Skin of body (tissue), 2 donors: Measurements from ENCODE around the gene SLC6A17. TPM values are rescaled to one million over a fixed set of nuclear protein-coding genes. Genes with fewer than 3 reads are reported as not detected.
A peak's percentile ranks its signal among the peaks of the same experiment; 100 is the strongest.

Experiments used
- DNase-seq: peaks from one replicate; lab custom pipeline; 2025; lab: John Stamatoyannopoulos, UW
- total RNA-seq: library from RNA; depleted of rRNA; stranded (reverse); fragments of >200 nt; gene quantifications from one replicate; pipeline ENCODE4 v1.2.3, GENCODE V29; 2014

Gene SLC6A17
- total RNA-seq, 1 donor from 2014 or later, result 0.79 TPM

- DNase-seq, result no peak
These were observed 51.0 kb downstream of the SLC6A17 start for GRCh38 chr1:110201157-110201825.

- DNase-seq, result peak; percentile 13
These were observed 52.8 kb downstream of the SLC6A17 start for GRCh38 chr1:110203021-110203661.

GRCh38 chr1:110205156-110205555, 54.9 kb downstream of the SLC6A17 start:
- peak; percentile 32 for DNase-seq

- no peak for DNase-seq
These were observed 55.4 kb downstream of the SLC6A17 start for GRCh38 chr1:110205591-110206155.

GRCh38 chr1:110206261-110206920, 56.1 kb downstream of the SLC6A17 start:
- DNase-seq, result no peak

- DNase-seq, result no peak
These were observed 57.5 kb downstream of the SLC6A17 start for GRCh38 chr1:110207831-110208230.

GRCh38 chr1:110208916-110209645, 58.8 kb downstream of the SLC6A17 start:
- DNase-seq, result no peak

- DNase-seq, result peak; percentile 56
These were observed 59.7 kb downstream of the SLC6A17 start, which contains the start of gene KCNC4 for GRCh38 chr1:110209715-110210603. Gene KCNC4, plus strand, starts transcription at chr1:110210314. Its CDS starts 1,186 bp downstream, at chr1:110211500.

GRCh38 chr1:110210604-110211495, 60.6 kb downstream of the SLC6A17 start:
- no peak for DNase-seq

GRCh38 chr1:110211496-110212168, 61.3 kb downstream of the SLC6A17 start:
- no peak for DNase-seq

- DNase-seq, result no peak
These were observed 62.2 kb downstream of the SLC6A17 start for GRCh38 chr1:110212169-110213142.

- no peak for DNase-seq
These were observed 62.8 kb downstream of the SLC6A17 start for GRCh38 chr1:110213143-110213540.

- DNase-seq, result no peak
These were observed 64.4 kb downstream of the SLC6A17 start for GRCh38 chr1:110214454-110215404.

- DNase-seq, result no peak
These were observed 65.6 kb downstream of the SLC6A17 start for GRCh38 chr1:110215621-110216515.

GRCh38 chr1:110216844-110217444, 66.7 kb downstream of the SLC6A17 start:
- no peak for DNase-seq
